ENCODE results near the gene KLHL11. TPM values are rescaled to one million over a fixed set of nuclear protein-coding genes. Genes with fewer than 3 reads are reported as not detected.
"Not testable (repeated sequence)": the region's sequence is repeated elsewhere in the genome, so short reads cannot be mapped to it uniquely, and the experiment has no call there.

The KLHL11 gene
- total and polyA plus RNA-seq, 7 donors, result 1.1 to 6.1 (median 2.4) TPM

DNA sequence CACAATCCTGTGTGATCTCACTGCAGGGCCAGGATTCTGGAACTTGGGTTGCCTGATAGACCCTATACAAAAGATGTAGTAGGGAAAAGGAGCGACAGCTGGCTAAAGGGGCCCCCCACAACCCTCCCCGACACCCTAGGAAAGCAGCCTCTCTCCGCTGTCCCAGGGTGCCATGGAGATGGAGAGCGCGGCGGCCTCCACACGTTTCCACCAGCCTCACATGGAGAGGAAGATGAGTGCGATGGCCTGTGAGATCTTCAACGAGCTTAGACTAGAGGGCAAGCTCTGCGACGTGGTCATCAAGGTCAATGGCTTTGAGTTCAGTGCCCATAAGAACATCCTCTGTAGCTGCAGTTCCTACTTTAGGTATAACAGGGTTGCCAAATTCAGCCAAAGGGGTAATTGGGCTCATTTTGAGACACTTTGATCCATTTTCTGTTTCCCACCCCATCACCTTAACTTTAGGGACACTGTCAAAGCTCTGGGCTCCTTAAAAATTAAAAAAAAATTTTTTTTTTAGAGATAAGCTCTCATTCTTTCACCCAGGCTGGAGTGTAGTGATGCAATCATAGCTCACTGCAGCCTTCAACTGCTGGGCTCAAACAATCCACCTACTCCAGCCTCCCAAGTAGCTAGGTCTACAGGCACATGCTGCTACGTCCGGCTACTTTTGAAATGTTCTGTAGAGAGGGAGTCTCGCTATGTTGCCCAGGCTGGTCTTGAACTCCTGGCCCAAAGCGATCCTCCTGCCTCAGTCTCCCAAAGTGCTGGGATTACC, 27.3 kb downstream of the KLHL11 start, which contains the start of gene KLHL10:
Gene KLHL10, plus strand, starts transcription at position 65 of the 778 bp plus-strand sequence. Its CDS starts 108 bp downstream, at position 173.
- DNase-seq, result no peak
- TF ChIP-seq, protein P1, sequence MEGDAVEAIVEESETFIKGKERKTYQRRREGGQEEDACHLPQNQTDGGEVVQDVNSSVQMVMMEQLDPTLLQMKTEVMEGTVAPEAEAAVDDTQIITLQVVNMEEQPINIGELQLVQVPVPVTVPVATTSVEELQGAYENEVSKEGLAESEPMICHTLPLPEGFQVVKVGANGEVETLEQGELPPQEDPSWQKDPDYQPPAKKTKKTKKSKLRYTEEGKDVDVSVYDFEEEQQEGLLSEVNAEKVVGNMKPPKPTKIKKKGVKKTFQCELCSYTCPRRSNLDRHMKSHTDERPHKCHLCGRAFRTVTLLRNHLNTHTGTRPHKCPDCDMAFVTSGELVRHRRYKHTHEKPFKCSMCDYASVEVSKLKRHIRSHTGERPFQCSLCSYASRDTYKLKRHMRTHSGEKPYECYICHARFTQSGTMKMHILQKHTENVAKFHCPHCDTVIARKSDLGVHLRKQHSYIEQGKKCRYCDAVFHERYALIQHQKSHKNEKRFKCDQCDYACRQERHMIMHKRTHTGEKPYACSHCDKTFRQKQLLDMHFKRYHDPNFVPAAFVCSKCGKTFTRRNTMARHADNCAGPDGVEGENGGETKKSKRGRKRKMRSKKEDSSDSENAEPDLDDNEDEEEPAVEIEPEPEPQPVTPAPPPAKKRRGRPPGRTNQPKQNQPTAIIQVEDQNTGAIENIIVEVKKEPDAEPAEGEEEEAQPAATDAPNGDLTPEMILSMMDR (IDR thresholded peaks at IDR 0.05), result no peak
- H3K4me3 ChIP-seq, result peak within 1 kb of the TSS; percentile 97
- H3K4me1 ChIP-seq, result peaks cover 13% of the 10 kb centered on the region
- ATAC-seq, result no peak
- H3K27me3 ChIP-seq (ENCODE audit: insufficient read depth in 3 of 3, low read length in 2 of 3), result no peaks in the 10 kb centered on the region
- H3K27ac ChIP-seq, result no peak within 1 kb of the TSS
- no peaks in the 10 kb centered on the region for H3K9me3 ChIP-seq
- peaks cover 0 to 11% of the 10 kb centered on the region in 2 donors for H3K36me3 ChIP-seq (ENCODE audit: insufficient read depth in 1 of 2, low read depth in 1 of 2)
- 92 to 96% (median 95%) methylated on average over 15 of the region's 15 CpGs for WGBS, 3 donors
- intact Hi-C loops (cut with DNase I), result no loop called here

DNA sequence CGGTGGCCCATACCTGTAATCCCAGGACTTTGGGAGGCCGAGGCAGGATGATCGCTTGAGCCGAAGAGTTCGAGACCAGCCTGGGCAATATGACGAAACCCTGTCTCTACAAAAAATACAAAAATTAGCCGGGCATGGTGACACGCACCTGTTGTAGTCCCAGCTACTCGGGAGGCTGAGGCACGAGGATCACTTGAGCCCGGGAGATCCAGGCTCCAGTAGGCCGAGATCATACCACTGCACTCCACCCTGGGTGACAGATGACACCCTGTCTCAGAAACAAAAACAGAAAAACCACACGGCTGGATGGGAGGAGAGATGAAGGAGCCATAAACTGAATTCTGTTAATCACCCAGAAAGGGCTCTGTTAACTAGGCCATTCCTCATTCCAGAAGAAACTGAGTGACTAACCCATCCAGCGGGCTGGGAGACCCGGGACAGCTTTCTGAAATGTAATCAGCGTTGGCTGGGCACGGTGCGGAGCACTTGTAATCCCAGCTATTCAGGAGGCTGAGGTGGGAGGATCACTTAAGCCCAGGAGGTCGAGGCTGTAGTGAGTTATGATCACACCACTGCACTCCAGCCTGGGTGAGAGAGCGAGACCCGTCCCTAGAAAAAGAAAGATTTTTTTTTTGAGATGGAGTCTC, 28.6 kb downstream of the KLHL11 start:
- peak overlapping the region; percentile 97 for H3K4me3 ChIP-seq
- H3K27ac ChIP-seq, result peak overlapping the region; percentile 55
- H3K27me3 ChIP-seq (ENCODE audit: insufficient read depth in 3 of 3, low read length in 2 of 3), result no peaks in the 10 kb centered on the region
- peak in 1 of 4 donors; percentile 35 for ATAC-seq
- H3K9me3 ChIP-seq, result no peaks in the 10 kb centered on the region
- peaks cover 13% of the 10 kb centered on the region for H3K4me1 ChIP-seq
- WGBS, 3 donors, result 33 to 46% (median 36%) methylated on average over 21 of the region's 21 CpGs
- DNase-seq, result no peak
- H3K36me3 ChIP-seq (ENCODE audit: insufficient read depth in 1 of 2, low read depth in 1 of 2), result peaks cover 0 to 24% of the 10 kb centered on the region in 2 donors
- TF ChIP-seq, protein P1 (IDR thresholded peaks at IDR 0.05), result no peak
- intact Hi-C loops (cut with DNase I), result no loop called here

DNA sequence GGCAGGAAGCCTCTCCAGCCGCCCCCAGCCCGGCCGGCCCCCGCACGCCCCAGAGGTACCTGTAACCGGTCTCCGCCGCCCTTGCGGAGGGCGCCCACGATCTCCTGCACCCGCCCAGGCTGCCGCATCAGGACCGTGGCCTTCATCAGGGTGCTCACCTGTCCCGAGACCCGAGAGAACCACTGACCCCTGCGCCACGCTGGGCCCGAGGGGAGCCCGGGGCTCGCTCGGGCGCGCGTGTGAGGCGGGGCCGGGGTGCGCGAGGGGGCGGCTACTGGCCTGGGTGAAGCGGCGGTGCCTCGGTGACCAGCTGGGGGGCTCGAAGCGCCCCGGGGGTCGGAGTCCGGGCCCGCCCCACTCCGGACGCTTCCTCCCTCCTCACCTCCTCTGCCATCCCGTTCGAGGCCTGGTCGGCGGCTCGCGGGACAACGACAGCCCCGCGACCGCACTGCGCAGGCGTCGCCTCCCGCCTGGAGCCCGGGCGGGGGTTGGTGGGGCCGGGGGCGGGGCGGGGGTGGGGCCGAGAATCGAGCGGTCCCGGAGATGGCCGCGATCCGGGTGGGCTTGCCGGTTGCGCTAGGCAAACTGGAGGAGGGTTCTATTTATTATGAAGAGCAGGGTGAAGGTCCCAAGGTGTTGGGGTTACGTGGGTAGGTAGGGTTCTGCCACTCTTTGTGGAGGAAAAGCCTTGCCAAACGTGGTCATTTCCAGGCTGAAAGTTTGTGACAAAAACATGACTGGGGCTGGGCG, 29.2 kb downstream of the KLHL11 start, which contains the start of gene NT5C3B:
Gene NT5C3B, minus strand, starts transcription at position 433 of the 750 bp plus-strand sequence. Its CDS starts 39 bp downstream, at position 394.
- H3K36me3 ChIP-seq (ENCODE audit: insufficient read depth in 1 of 2, low read depth in 1 of 2), result peaks cover 4 to 31% of the 10 kb centered on the region in 2 donors
- ATAC-seq, result peak; percentile 86 to 95 (median 91)
- no peaks in the 10 kb centered on the region for H3K9me3 ChIP-seq
- 1 to 2% (median 1%) methylated on average over 45 to 72 of the region's 72 CpGs for WGBS, 3 donors
- TF ChIP-seq, protein P1 (IDR thresholded peaks at IDR 0.05), result no peak
- no peaks in the 10 kb centered on the region for H3K27me3 ChIP-seq (ENCODE audit: insufficient read depth in 3 of 3, low read length in 2 of 3)
- intact Hi-C loops (cut with DNase I), result no loop called here
- peak within 1 kb of the TSS; percentile 97 for H3K4me3 ChIP-seq
- H3K4me1 ChIP-seq, result peaks cover 13% of the 10 kb centered on the region
- DNase-seq, result peak; percentile 70 to 82
- H3K27ac ChIP-seq, result peak within 1 kb of the TSS; percentile 55

DNA sequence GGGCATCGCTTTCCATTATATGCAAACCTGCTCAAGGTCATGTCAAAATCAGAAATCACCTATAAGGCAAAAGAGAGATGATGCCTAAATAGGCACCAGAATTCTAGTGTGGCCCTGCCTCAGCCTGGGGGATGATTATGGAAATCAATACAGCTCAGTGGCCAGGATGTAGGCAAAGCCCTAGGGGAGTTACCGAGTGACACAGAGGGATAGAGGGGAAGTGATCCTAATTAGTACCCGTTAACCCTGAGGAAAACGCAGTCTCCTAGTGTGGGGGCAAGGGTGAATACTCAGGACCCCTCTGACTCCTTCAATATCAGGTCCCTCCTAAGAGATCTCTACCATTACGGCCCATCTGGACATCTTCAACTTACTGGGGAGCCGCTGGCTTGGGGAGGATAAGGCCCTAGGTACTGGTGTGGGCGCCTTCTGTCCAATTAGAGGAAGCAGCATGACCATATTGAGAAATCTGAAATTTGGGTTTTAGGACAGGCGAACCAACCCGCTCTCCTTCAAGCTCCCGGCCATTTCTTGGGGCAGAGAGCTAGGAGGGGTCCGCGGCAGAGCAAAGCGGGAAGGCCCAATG, 29.9 kb downstream of the KLHL11 start:
- H3K9me3 ChIP-seq, result no peaks in the 10 kb centered on the region
- peak overlapping the region; percentile 55 for H3K27ac ChIP-seq
- intact Hi-C loops (cut with DNase I), result no loop called here
- DNase-seq (no peak), ATAC-seq (peak; percentile 17 to 58 (median 34))
- TF ChIP-seq, protein P1 (IDR thresholded peaks at IDR 0.05), result no peak
- H3K27me3 ChIP-seq (ENCODE audit: insufficient read depth in 3 of 3, low read length in 2 of 3), result no peaks in the 10 kb centered on the region
- H3K4me1 ChIP-seq, result peaks cover 13% of the 10 kb centered on the region
- H3K4me3 ChIP-seq, result peak overlapping the region; percentile 97
- WGBS, 3 donors, result 15 to 20% (median 17%) methylated on average over 13 of the region's 13 CpGs
- peaks cover 4 to 38% of the 10 kb centered on the region in 2 donors for H3K36me3 ChIP-seq (ENCODE audit: insufficient read depth in 1 of 2, low read depth in 1 of 2)

GRCh38 chr17:41829961-41830360, 35.3 kb downstream of the KLHL11 start:
- H3K27ac ChIP-seq; ATAC-seq; H3K4me3 ChIP-seq; H3K4me1 ChIP-seq; DNase-seq; H3K9me3 ChIP-seq; H3K27me3 ChIP-seq (ENCODE audit: insufficient read depth in 3 of 3, low read length in 2 of 3); intact Hi-C loops (cut with DNase I): not testable (repeated sequence)
- 74 to 83% (median 78%) methylated on average over 10 of the region's 10 CpGs for WGBS, 3 donors
- H3K36me3 ChIP-seq (ENCODE audit: insufficient read depth in 1 of 2, low read depth in 1 of 2), result peaks cover 7 to 89% of the 10 kb centered on the region in 2 donors
